Renal cortex interstitium (tissue), 15 donors: Measurements from ENCODE around the gene CCDC136. TPM values are rescaled to one million over a fixed set of nuclear protein-coding genes. Genes with fewer than 3 reads are reported as not detected.
A peak's percentile ranks its signal among the peaks of the same experiment; 100 is the strongest.

Experiments used
- DNase-seq, 11 donors: peaks; one replicate each; pipeline ENCODE4 v3.0.0-alpha.2; 2013; ENCODE audit warnings: low read depth in 9 of 11, low spot score in 4 of 11; ENCODE audit errors: extremely low read depth in 1 of 11
- long read RNA-seq, 16 experiments: transcript quantifications; one replicate each; lab custom pipeline, GENCODE V29; 2026
- polyA plus RNA-seq, 3 donors: library from polyadenylated mRNA; unstranded; fragments of 120-200 nt; gene quantifications; one replicate each; pipeline ENCODE4 v1.2.1, GENCODE V29; 2013; ENCODE audit not compliant: insufficient read length in 3 of 3

Gene CCDC136
- polyA plus RNA-seq, result 10 to 100 TPM; 16.1 to 22.8 (median 22.5) TPM
- long read RNA-seq, donor 1, result 0 reads
- long read RNA-seq, donor 2, result 0 reads
- long read RNA-seq, donor 3, result 0 reads
- long read RNA-seq, donor 4, result 0 reads
- long read RNA-seq, donor 5, result 0 reads
- long read RNA-seq, donor 6, result 0 reads
- long read RNA-seq, donor 7, result 0 reads
- long read RNA-seq, donor 8, result 0 reads
- long read RNA-seq, donor 9, result 0 reads
- long read RNA-seq, donor 10, result 0 reads
- long read RNA-seq, donor 11, result 0 reads
- long read RNA-seq, donor 12, result 0 reads
- long read RNA-seq, donor 13, result 0 reads
- long read RNA-seq, donor 14, partial matches to known transcripts, result 0 of 1 reads
- long read RNA-seq, donor 14, other reads (novel, unspliced or antisense), result 0 of 1 reads
- long read RNA-seq, donor 15, result 0 reads
- long read RNA-seq, donor 16, result 0 reads

DNA sequence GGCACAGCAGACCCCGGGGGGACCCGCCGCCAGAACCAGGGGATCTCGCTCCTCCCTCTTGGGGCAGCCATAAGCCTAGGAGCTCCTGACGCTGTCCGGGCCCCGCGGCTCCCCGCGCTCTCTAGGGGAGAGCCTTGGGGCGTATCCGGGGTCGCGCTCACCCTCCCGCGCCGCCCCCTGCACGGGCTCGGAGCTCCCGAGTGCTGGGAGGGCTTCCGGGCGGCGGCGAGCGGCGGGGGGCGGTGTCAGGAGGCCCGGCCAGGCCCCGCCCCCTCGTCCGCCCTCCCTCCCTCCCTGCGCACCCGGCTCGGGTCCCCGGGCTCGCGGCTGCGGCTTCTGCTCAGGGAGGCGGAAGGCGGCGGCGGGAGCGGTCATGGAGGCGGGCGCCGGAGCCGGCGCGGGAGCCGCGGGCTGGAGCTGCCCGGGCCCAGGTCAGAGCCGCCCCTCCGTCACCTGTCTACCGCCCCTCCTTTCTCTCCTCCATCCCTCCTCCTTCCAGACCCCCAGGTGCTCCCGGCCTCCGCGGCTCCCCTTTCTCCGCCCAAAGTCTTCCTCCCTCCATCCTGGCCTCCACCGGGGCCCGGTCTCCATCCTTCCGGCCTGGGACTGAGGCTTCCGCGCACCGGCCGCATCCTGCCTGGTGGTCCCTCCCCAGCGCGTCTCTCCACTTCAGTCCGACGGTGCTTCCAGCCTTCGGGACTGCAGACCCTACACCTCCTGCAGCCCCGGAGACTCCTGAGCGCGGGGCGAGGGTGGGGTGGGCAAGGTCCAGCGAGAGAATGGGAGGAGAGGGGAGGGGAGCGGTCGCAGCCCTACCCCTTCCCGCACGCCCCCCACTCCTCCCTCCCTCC lies at the start of gene CCDC136:
Gene CCDC136 (plus strand): TSS at position 848 of the 851 bp plus-strand sequence. CDS start 444 bp downstream, outside the sequence.
- DNase-seq, result peak in 4 of 11 donors; percentile 45 to 56 (median 50)

DNA sequence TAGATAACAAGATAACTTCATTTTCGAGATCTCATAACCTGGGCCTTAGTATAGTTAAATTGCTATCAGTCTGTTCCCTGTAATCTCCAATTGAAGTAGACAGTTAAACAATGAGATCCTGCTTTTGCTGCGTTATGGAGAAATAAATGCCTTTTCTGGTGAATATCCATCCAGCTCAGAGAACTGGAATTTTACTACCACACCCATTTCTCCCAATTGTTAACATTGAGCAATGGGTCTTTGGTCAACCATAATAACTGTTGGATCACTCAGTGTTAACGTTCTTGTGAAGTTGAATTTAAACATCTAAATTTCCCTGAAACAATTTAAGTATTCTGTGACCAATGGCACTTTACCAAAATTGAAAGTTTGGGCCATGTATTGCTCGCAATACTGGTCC lies 49.6 kb upstream of the CCDC136 start:
- no peak for DNase-seq

DNA sequence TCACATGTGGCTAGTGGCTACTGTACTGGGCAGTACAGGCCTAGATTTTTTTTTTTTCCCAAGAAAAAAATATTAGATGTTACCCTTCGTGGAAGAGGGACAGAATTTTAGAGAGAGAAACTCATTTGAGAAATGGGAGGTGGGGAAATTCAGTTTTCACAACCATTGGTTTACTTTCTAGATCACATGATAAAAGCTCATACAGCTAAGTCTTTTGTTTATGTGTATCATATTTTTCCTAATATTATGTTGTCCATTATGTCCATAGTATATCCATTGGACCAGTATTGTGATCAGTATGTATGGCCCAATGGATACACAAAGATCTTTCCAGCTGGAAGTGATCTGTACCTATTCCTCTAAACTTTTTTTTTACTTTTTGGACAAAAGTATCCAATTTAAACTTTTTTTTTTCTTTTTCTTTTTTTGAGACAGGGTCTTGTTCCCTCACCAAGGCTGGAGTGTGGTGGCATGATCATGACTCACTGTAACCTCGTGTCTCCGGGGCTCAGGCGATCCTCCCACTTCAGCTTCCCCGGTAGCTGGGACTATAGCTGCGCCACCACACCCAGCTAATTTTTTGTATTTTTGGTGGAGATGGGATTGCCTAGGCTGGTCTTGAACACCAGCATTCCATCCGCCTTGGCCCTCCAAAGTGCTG lies 48.5 kb upstream of the CCDC136 start:
- no peak for DNase-seq

DNA sequence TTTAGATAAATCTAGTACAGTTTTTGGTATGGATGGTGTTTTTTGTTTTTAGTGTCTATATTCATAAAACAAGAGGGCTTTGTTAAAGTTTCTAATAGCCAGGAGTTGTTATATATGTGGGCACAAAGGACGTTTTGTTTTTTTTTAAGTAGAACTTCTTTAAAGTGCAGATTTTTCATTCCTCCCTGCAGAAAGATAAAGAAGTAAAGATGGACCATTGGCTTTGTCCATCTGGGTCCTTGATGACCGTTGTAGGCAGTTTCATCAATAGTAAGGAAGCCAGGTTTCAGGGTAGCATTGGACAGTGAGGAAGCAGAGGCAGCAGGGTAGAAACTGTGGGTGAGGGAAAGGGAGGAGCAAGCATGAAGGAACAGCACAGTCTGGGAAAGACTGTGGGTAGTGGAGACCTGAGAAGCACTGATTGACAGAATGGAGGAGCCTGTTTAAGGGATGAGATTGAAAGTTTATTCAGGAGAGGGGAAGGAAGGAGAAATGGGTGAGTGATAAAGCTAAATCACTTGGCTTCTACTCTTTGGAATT lies 47.3 kb upstream of the CCDC136 start:
- DNase-seq, result no peak

DNA sequence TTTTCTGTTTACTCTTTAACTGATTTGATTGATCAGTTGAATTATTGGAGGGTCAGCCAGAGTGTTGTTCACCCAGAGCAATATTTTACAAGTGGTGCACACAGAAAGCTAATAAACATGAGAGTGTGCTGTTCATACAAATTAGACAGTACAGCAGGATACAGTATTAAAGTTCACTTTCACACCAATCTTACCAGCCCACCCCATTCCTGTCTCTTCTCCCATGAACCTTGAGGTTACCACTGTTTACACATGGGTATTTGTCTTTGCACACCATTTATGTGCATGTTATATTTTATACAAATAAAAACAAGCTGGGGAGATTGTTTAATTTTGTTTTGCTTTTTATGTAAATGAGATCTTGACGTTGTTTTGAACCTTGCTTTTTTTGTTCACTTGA lies 46.1 kb upstream of the CCDC136 start:
- no peak for DNase-seq

DNA sequence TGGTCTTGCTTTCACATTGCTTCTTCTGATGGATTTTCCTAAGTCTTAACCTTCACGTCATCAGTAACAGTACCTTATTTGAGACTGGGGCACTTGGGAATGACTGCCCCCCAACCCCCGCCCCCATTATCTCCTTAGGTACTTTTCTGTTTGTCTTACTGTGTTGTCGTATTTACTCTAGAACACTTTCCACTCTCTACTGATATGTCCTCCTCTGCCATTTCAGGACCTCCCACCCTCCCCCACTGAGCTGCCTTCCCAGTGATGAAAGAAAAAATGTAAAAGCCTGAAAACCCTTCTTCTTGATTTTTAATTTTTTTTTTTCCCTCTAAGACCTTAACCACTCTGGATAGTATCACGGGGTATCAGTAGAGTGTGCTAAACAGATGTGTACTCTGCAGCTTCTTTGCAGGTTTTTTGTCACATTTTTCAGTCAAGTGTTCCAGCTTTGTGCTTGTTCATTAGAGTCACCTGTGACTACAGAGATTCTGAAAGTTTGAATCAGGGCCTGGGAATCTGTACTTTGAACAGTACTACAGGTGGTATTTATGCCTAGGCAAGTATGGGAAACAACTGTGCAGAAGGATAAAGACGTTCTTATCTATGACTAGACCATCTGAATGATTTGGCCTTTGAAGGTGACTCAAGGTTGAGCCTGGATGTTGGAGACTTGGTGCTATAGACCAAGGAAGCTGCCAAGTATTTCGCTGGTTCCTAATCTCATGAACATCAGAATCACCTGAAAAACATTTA lies 44.3 kb upstream of the CCDC136 start:
- no peak for DNase-seq

DNA sequence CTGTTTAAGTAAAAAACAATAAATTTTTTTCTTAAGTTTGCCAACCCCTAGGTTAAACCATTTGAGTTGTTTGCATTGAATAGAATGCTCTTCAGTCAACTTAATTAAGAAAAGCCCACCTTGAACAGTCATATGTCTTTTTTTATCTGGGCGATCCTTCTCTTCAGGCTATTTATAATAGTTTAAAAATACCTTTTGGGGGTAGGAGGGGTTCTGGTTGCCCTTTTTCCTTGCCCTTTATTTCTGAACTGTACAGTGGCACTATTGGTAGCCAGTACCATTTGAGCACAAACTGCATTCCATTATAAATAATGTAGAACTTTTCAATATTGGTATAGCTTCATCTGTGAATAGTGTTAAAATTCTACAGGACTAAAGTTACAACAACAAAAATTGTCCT lies 39.5 kb upstream of the CCDC136 start:
- no peak for DNase-seq

DNA sequence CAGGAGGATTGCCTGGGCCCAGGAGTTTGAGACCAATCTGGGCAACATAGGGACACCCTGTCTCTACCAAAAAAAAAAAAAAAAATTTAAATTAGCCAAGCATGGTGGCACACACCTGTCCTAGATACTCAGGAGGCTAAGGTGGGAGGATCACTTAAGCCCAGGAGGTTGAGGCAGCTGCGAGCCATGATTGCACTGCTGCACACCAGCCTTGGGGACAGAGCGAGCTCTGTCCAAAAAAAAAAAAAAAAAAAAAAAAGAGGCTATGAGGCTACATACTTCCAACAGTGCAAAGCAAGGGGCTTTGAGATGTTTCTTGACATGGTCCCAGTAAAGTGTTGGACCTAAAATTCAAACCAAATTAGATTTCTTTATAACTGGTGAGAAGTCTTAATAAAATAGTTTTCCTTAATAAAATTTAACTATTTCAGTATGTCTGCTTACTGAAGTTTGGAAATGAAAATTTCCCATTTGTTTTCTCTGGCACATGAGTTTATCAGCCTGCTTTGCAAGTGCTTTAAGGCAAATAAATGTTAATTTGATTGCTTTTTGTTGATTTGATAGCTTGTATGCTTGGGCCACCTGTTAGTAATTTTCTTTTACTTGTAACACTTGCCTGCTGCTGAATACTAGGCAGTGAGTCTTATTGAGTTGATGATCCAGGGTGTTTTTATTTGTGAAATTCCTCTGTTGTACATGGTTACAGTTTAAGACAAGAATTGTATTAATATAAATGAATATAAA lies 36.5 kb upstream of the CCDC136 start:
- no peak for DNase-seq

DNA sequence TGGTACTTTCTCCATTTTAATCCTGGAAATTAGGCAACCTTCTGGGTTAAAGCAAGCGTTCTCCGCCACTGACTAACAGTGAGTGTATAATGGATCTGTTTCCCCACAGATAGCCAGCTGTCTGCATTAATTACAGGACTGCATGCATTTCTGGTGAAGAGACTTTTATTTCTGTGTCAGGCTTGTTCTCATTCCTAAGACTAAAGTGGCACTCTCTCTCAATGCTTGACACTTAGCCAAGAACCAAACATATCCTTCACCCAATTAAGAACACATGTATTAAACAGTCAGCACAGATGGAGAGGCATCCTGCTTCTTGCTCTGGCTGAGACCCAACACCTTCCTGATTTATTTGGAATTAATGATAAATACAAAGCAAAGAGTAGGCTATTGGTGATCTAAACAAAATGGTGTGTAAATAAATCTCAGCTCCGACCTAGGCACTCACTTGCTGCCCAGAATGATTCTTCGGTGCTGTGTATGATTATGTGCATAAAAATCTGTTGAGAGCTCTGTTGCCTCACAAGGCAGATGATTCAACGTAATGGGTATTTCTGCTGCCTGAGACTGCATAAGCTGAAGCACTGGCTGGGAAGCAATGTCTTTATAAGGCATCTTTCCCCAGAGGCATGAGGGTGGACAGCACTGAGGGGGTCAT lies 35.8 kb upstream of the CCDC136 start:
- DNase-seq, result no peak

DNA sequence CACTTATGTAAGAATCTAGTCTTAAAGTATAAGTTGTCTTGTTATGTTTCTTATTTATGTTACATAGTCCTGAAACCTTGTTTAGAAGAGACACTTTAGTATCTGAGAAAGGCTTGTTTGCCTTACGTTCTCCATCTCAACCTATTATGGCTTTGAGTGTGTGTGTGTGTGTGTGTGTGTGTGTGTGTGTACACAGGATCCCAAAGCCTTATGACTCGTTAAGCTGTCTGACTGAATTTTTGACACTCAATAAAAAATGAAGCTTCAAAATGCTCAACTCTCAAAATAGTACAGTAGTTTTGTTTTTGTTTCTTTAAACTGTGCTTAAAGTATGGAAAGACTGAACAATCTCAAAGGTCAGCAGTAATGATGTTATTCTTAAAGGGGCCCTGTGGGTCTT lies 34.6 kb upstream of the CCDC136 start:
- DNase-seq, result no peak

DNA sequence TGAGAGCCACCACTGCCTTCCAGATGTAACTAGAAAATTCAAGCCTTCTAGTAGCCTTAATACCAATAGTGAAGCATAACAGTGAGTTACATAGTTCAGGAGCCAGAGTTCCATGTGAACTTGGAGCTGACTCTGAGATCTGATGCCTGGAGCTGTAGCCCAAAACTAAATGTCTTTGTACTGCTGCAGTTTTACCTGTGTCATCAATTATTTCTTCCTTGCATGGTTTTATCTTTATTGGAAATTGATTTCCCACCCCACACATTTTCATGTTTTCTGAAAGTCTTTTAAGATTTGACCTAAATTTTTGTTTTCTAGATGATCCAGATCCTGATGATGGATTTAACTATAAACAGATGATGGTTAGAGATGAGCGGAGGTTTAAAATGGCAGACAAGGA lies 33.2 kb upstream of the CCDC136 start:
- no peak for DNase-seq

DNA sequence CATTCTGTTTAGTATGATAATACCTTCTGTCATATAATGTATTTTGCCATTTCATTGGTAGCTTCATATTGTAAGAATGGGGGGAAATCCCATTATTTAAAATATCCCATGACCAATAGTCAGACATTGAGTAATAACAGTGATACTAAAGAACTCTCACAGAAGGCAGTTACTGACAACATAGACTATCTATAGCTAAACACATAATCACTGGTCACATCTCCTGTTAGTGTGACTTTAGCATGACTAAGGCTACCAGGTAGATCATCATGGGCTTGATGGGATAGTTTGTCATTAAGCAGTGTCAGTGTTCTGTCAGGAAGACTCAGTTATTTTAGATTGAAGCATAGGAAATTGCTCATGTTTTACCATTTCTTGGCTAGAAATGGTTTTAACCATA lies 32.5 kb upstream of the CCDC136 start:
- DNase-seq, result no peak

DNA sequence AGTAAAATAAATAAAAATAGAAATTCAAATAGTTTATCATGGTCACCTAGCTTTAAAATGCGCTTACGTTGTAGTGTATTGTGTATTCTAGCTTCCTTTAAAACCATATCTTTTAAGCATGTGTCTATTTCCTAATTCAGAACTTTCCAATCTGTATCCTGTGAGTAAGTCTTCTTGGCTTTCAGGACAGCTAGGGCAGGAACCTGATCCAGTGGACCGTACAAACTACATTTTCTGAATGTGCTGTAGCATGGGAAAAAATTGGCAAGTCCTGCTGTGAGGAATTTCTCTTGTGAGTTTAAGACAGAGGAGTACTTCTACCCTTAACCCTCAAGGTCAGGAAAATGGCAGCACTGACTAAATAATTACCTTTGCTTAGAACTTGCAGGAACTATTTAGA lies 28.2 kb upstream of the CCDC136 start:
- no peak for DNase-seq

DNA sequence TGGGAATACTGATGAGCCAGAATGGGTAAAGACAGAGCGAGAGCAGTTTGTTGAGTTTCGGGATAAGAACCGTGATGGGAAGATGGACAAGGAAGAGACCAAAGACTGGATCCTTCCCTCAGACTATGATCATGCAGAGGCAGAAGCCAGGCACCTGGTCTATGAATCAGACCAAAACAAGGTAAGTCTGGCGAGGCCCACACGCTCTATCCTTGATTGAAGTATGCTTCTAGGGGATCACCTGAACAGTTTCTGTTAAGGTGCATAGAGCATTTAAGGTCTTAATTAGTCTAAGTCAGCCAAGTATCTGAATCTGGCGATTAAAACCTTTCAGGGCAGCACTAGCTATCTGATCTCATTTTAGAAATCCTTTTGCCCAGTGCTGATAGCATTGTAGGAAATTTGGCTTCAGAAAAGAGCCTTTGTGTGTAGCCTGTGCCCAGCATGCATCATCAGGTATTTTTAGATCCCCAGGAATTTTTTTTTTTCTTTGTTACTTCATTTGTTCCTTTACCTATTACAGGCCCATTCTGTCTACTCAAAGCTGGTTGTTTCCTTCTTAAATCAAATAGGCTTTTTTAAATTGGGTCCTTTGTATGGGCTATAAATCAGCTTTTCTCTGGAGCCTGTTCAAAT lies 24.2 kb upstream of the CCDC136 start:
- no peak for DNase-seq

DNA sequence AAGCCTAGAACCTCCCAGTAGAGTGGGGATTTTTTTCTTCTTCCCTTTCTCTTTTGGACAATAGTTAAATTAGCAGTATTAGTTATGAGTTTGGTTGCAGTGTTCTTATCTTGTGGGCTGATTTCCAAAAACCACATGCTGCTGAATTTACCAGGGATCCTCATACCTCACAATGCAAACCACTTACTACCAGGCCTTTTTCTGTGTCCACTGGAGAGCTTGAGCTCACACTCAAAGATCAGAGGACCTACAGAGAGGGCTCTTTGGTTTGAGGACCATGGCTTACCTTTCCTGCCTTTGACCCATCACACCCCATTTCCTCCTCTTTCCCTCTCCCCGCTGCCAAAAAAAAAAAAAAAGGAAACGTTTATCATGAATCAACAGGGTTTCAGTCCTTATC lies 21.5 kb upstream of the CCDC136 start:
- DNase-seq, result no peak

DNA sequence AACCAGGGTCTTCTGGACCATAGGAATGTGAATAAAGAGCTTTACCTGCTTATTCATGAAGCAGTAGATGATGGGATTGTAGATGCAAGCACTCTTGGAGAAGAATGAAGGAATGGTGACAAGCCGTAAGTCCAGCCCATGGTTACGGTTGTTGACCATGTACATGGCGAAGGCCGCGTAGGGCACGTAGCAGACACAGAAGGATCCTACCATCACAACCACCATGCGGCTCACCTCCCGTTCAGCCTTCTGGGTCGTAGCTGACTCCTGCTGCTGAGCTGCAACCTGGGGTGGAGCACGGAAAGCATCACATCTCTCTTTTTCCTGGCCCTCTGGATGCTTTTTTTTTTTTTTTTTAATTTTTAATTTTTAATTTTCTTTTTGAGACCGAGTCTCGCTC lies 18.2 kb upstream of the CCDC136 start:
- DNase-seq, result no peak

DNA sequence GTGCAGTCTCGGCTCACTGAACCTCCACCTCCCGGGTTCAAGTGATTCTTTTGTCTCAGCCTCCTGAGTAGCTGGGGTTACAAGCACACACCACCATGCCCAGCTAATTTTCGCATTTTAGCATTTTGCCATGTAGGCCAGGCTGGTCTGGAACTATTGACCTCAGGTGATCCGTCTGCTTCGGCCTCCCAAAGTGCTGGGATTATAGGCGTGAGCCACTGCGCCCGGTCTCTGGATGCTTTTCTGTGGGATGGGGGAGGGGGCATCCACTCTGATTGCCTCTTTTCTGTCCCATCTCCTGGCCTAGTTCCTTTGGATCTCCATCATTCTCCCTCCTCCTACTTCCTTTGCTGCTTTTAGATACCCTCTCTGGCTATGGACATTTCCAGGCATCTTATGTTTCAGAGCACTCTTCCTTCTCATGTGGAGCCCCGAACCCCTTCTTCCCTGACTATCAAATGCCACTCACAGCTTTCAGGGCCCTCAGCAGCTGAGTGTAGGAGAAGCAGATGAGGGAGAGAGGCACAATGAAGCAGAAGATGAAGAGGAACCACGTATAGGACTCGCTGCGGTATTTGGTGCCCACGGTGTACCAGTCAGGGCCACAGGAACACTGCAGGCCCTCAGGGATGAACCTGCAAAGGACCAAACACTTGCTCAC lies 17.6 kb upstream of the CCDC136 start:
- no peak for DNase-seq
